NCI-H1105 treated with DMSO at 0.1 percent for 48 hours (cell line): Measurements from ENCODE around the gene NRAP.

Experiments
- DNase-seq: peaks from one replicate; lab custom pipeline; 2025; lab: John Stamatoyannopoulos, UW

The NRAP gene

GRCh38 chr10:113631684-113632367 is 32.0 kb downstream of the NRAP start:
- no peak for DNase-seq

DNA sequence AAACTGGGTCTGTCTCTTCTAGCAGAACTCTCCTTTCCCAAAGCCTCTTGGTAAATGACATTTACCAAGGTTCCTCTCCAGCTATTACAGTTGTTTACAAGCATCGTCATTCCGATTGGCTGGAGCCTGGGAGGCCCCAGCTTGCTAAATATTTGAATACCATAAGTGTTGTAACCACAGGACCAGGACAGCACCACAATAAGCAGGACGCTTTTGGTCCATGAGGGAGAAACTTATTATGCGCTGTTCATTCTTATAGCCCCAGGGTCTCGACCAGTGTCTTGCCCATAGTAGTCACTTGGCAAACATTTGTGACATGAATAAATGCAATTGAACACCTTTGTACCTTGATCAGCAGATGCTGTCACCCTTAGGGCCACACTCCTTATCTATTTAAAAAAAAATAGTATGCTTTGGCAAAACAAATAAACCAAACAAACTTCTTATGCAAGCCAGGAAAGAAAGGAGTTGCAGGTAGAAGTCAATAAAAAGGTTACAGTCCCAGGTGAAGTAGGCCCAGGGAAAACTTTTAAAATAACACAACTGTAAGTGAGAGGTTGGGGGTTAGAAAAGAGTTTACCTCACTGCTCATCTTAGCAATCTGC is 32.8 kb downstream of the NRAP start:
- DNase-seq: no peak

- DNase-seq: no peak
Measured at GRCh38 chr10:113628607-113629153, 35.2 kb downstream of the NRAP start.

GRCh38 chr10:113627836-113628235 is 36.0 kb downstream of the NRAP start:
- DNase-seq: no peak

GRCh38 chr10:113626809-113627355 is 37.0 kb downstream of the NRAP start:
- no peak for DNase-seq

GRCh38 chr10:113625461-113626186 is 38.2 kb downstream of the NRAP start:
- no peak for DNase-seq

- no peak for DNase-seq
Measured at GRCh38 chr10:113622831-113623230, 41.0 kb downstream of the NRAP start.

- no peak for DNase-seq
Measured at GRCh38 chr10:113621799-113622198, 42.0 kb downstream of the NRAP start.

GRCh38 chr10:113620936-113621335 is 42.9 kb downstream of the NRAP start:
- no peak for DNase-seq

DNA sequence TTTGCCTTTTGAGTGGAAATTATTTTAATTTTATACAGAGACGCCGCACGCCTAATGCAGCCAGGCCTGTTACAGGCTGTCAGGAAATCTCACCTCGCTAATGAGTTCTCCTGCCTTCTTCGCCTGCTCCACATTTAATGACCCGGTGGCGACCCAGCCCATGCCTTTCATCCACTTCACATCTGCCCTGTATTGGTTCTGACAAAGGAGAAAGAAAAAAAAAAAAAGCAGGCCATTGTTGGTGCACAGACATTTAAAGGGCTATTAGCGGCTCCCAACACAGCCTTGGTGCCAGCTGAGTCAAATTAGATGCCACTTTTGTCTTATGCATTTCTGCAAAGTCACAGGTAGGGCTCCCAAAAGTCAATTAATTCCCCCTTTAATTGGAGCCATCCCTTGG is 43.3 kb downstream of the NRAP start:
- peak; percentile 67 for DNase-seq

GRCh38 chr10:113619401-113619800 is 44.4 kb downstream of the NRAP start:
- no peak for DNase-seq

DNA sequence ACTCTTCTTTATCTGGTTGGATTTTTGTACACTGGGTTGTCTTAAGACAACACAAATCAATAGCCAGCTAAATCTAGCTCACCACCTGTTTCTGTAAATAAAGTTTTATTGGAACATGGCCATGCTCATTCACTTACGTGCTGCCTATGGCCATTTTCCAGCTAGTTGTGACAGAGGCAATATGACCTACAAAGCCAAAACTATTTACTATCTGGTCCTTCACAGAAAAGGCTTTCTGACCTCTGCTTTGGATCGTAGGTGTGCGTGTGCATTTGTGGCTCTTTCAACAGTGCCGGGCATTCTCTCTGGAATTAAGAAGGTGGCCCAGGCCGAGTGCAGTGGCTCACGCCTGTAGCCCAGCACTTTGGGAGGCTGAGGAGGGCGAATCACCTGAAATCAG is 45.5 kb downstream of the NRAP start:
- no peak for DNase-seq

DNA sequence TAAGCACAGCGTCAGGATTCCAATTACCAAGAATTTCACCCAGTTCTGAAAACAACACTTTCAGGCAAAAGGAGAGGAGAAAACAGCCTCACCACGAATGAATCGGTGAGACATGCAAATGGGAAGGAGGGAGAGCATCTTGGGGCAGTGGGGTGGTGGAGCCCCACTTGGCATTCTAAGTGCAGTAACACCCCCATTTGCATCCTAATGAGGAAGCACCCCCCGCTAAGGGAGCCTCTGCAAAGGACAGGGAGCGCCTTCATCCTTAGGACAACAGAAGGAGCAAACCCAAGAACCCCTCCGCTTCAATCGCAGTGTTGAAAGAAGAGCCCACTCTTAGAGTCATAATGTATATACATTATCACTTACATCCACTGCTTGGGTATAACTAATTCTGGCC is 46.8 kb downstream of the NRAP start:
- DNase-seq: no peak

DNA sequence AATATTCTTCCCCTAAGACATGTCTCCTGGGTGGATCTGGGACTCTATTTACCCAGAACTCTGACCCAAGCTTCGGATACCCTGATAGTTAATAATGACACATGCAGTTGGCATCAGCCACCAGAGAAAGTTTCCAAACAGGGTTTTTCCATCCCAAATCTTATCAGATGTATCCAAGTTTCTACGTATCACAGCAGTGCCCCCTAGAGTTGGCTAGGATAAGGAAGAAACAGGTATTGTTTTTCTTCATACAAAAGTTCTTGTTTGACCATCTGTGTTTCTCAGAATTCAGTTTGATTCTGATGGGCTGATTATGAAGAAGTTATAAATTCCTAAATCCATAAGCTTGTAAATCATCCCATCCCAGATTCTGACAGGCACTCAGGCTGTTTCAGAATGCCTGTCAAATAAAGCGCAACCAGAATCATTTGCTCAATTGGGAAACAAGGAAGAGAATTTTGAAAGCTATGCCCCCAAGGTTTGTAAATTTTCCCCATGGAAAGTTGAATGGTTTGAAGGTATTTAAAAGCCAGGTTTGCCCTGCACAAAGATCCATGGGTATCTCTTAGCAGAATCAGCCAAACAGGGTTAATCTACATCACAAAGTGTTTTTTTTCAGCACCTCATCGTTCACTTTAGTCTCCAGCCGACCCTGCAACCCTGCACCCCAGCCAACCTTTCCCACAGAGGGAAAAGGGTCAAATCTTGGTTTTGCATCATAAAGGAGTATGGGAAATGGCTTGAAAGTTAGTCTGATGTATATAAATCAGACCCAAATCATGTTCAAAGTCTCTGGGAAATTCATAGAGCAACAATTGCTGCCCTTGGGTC is 47.4 kb downstream of the NRAP start:
- DNase-seq: no peak

DNA sequence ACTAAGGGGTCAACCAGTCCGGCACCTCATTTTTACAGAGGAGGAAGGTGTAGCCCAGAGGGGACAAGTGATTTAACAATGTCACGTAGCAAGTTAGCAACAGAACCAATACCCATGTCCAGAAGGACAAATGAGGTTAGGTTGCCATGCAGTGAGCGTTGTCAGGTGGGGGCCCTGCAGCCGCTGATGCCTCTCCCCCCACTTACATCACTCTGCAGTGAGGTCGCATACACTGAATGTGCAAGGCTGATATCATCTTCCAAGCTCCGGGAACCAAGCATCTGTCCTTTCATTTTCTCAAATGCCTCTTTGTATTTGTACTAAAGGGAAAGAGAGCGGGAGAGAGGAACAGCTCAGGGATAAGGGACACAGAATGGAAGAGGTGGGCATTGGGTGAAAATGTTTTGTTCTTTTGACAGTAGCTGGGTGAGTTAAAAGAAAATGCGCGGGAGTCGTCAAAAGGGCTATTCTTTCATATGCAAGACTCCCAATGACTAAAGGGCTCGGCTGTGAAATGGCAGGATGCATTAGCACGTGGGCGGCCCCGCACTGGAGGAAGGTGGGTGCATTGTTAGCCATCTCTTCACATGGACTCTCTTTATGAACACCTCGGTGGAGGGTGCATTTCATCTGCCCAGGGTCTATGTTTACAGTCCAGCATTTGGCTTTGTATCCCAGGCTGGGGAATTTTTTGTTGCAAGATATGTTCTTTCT is 49.7 kb downstream of the NRAP start:
- no peak for DNase-seq

- DNase-seq: no peak
Measured at GRCh38 chr10:113613427-113613826, 50.4 kb downstream of the NRAP start.

- no peak for DNase-seq
Measured at GRCh38 chr10:113612154-113612553, 51.7 kb downstream of the NRAP start.

- DNase-seq: no peak
Measured at GRCh38 chr10:113610631-113611601, 52.9 kb downstream of the NRAP start.

- DNase-seq: no peak
Measured at GRCh38 chr10:113609704-113610108, 54.1 kb downstream of the NRAP start.
